Fibroblast of lung (primary cell): ENCODE results near the gene ZNF92. TPM values are rescaled to one million over a fixed set of nuclear protein-coding genes. Genes with fewer than 3 reads are reported as not detected.

ENCODE experiments used
- DNase-seq, 2 donors: peaks; one replicate each; pipeline versions ENCODE4 v3.0.0 to v3.0.0-alpha.2; 2010; ENCODE audit warnings: low read depth in 2 of 2
- H2AFZ ChIP-seq: 2 replicates; pipeline ENCODE4 v1.5.1; 2012; ENCODE audit warnings: low read length, control low read depth, inconsistent platforms
- H3K27ac ChIP-seq: 2 replicates; pipeline ENCODE4 v1.5.1; 2011; ENCODE audit warnings: low read length, control low read depth; ENCODE audit not compliant: insufficient read depth
- H3K27me3 ChIP-seq: 2 replicates; pipeline ENCODE4 v1.5.1; 2011; ENCODE audit warnings: mild to moderate bottlenecking, low read length; ENCODE audit not compliant: control insufficient read depth, insufficient read depth
- H3K36me3 ChIP-seq: 2 replicates; pipeline ENCODE4 v1.5.1; 2011; ENCODE audit warnings: low read length; ENCODE audit not compliant: control insufficient read depth, insufficient read depth
- H3K4me1 ChIP-seq: 2 replicates; pipeline ENCODE4 v1.5.1; 2011; ENCODE audit warnings: low read length; ENCODE audit not compliant: control insufficient read depth, insufficient read depth; ENCODE audit errors: extremely low read depth
- H3K4me2 ChIP-seq: 2 replicates; pipeline ENCODE4 v1.5.1; 2011; ENCODE audit warnings: low read length, control low read depth; ENCODE audit not compliant: insufficient read depth; ENCODE audit errors: extremely low read depth
- H3K4me3 ChIP-seq, 4 experiments: fragments of 200-600 bp in 1 of 4; sonication (generic) in 1 of 4; replicated peaks in 1 of 4; 2 replicates each; pipeline ENCODE4 v1.5.1; 2011 to 2016; ENCODE audit warnings: low read length in 4 of 4, low read depth in 3 of 4, mild to moderate bottlenecking in 3 of 4, control low read depth in 2 of 4, inconsistent platforms in 1 of 4, mixed read lengths in 1 of 4; ENCODE audit not compliant: insufficient read depth in 1 of 4; ENCODE audit errors: control extremely low read depth in 1 of 4
- H3K79me2 ChIP-seq: 2 replicates; pipeline ENCODE4 v1.5.1; 2012; ENCODE audit warnings: mild to moderate bottlenecking, low read length, inconsistent platforms; ENCODE audit not compliant: control insufficient read depth, insufficient read depth
- H3K9ac ChIP-seq: 2 replicates; pipeline ENCODE4 v1.5.1; 2011; ENCODE audit warnings: mild to moderate bottlenecking, low read length, control low read depth; ENCODE audit not compliant: insufficient read depth
- H3K9me3 ChIP-seq: 2 replicates; pipeline ENCODE4 v1.5.1; 2012; ENCODE audit warnings: low read depth, low read length; ENCODE audit not compliant: control insufficient read depth, insufficient read depth
- H4K20me1 ChIP-seq: 2 replicates; pipeline ENCODE4 v1.5.1; 2011; ENCODE audit warnings: low read length; ENCODE audit not compliant: control insufficient read depth, insufficient read depth; ENCODE audit errors: extremely low read depth
- CTCF ChIP-seq, 2 donors: IDR thresholded peaks in 1 of 2; conservative IDR thresholded peaks in 1 of 2; 1 replicate in 1 of 2; 2 replicates in 1 of 2; pipeline ENCODE4 v1.5.1; 2011 to 2012; ENCODE audit warnings: low read length in 2 of 2, control low read depth in 1 of 2, inconsistent platforms in 1 of 2, low read depth in 1 of 2, mild to moderate bottlenecking in 1 of 2
- EZH2 ChIP-seq: IDR thresholded peaks from 2 replicates; pipeline ENCODE4 v1.5.1; 2012; ENCODE audit warnings: low read length, control low read depth, mild to moderate bottlenecking; ENCODE audit errors: missing control alignments
- polyA plus RNA-seq, 2 donors: library from polyadenylated mRNA; depleted of rRNA in 1 of 2; stranded (reverse) in 1 of 2; unstranded in 1 of 2; fragments of >200 nt; gene quantifications; 2 replicates each; pipeline ENCODE4 v1.2.1, GENCODE V29; 2011 to 2012; ENCODE audit warnings: missing spikeins in 1 of 2
- total RNA-seq: library from RNA; depleted of rRNA; stranded (reverse); fragments of >200 nt; gene quantifications from 2 replicates; pipeline ENCODE4 v1.2.1, GENCODE V29; 2014

Gene ZNF92
- total and polyA plus RNA-seq, 2 donors (not counting 1 experiment from before 2014, with no cell fraction given): 3.6 to 4.0 TPM

- Histone ChIP-seq H4K20me1 (no peaks in the 10 kb centered on the region), H3K27ac (no peak overlapping the region), H3K9me3 (no peaks in the 10 kb centered on the region), H3K4me1 (no peaks in the 10 kb centered on the region), H2AFZ (no peak overlapping the region), H3K4me3 (no peak overlapping the region), H3K9ac (no peak overlapping the region), H3K36me3 (no peaks in the 10 kb centered on the region), H3K4me2 (no peak overlapping the region), H3K79me2 (peaks cover 75% of the 10 kb centered on the region), H3K27me3 (no peaks in the 10 kb centered on the region)
- no peak for TF ChIP-seq CTCF (conservative IDR thresholded peaks at IDR 0.05 in 1 of 2, IDR thresholded peaks at IDR 0.05 in 1 of 2; ENCODE audit: low read depth in 1 of 2, low read length in 2 of 2)
- TF ChIP-seq EZH2: no peak
- DNase-seq: peak in 1 of 2 donors; percentile 67
These were observed 5.7 kb downstream of the ZNF92 start for GRCh38 chr7:65379318-65379717.

- no peak overlapping the region for H3K4me3 ChIP-seq
- no peaks in the 10 kb centered on the region for H3K9me3 ChIP-seq
- peaks cover 65% of the 10 kb centered on the region for H3K79me2 ChIP-seq
- no peak overlapping the region for H3K4me2 ChIP-seq
- H3K27me3 ChIP-seq: no peaks in the 10 kb centered on the region
- H2AFZ ChIP-seq: no peak overlapping the region
- H3K36me3 ChIP-seq: no peaks in the 10 kb centered on the region
- no peak for DNase-seq
- no peaks in the 10 kb centered on the region for H4K20me1 ChIP-seq
- H3K4me1 ChIP-seq: no peaks in the 10 kb centered on the region
- H3K27ac ChIP-seq: no peak overlapping the region
- TF ChIP-seq CTCF (conservative IDR thresholded peaks at IDR 0.05 in 1 of 2, IDR thresholded peaks at IDR 0.05 in 1 of 2; ENCODE audit: low read depth in 1 of 2, low read length in 2 of 2) (no peak), EZH2 (no peak)
- H3K9ac ChIP-seq: no peak overlapping the region
These were observed 8.1 kb downstream of the ZNF92 start for GRCh38 chr7:65381742-65382141.

- Histone ChIP-seq H3K4me1 (no peaks in the 10 kb centered on the region), H3K9me3 (no peaks in the 10 kb centered on the region), H3K4me2 (no peak overlapping the region), H3K79me2 (peaks cover 61% of the 10 kb centered on the region), H3K36me3 (no peaks in the 10 kb centered on the region), H4K20me1 (no peaks in the 10 kb centered on the region), H3K4me3 (no peak overlapping the region), H3K27ac (no peak overlapping the region), H3K27me3 (no peaks in the 10 kb centered on the region), H3K9ac (no peak overlapping the region), H2AFZ (no peak overlapping the region)
- TF ChIP-seq EZH2 (no peak), CTCF (conservative IDR thresholded peaks at IDR 0.05 in 1 of 2, IDR thresholded peaks at IDR 0.05 in 1 of 2; ENCODE audit: low read depth in 1 of 2, low read length in 2 of 2) (no peak)
- no peak for DNase-seq
These were observed 8.8 kb downstream of the ZNF92 start for GRCh38 chr7:65382452-65382851.
